ENCODE data around the gene GALNT3.

GRCh38 chr2:165777522-165778186 is 16.4 kb downstream of the GALNT3 start:
- TF ChIP-seq POLR2AphosphoS5 (IDR thresholded peaks at IDR 0.05; ENCODE audit: low read depth, low read length) (no peak), TAF1 (IDR thresholded peaks at IDR 0.05; ENCODE audit: borderline replicate concordance, insufficient read depth, low read length) (no peak), REST (IDR thresholded peaks at IDR 0.05; ENCODE audit: insufficient read depth in 1 of 2, low read depth in 2 of 2, low read length in 2 of 2) (no peak), SIN3A (IDR thresholded peaks at IDR 0.05; ENCODE audit: borderline replicate concordance, insufficient read depth, low read length) (no peak)

Data from PFSK-1 (cell line).